ENCODE measurements around the gene ARCN1.

ARCN1 gene
- total RNA-seq, result 200 to 250 (median 224) reads per million in 4 experiments

GRCh38 chr11:118572061-118572980, at the start of gene ARCN1:
Gene ARCN1 (plus strand): TSS chr11:118572409. CDS start chr11:118572548, 139 bp downstream.
- peak; percentile 80 for DNase-seq

DNA sequence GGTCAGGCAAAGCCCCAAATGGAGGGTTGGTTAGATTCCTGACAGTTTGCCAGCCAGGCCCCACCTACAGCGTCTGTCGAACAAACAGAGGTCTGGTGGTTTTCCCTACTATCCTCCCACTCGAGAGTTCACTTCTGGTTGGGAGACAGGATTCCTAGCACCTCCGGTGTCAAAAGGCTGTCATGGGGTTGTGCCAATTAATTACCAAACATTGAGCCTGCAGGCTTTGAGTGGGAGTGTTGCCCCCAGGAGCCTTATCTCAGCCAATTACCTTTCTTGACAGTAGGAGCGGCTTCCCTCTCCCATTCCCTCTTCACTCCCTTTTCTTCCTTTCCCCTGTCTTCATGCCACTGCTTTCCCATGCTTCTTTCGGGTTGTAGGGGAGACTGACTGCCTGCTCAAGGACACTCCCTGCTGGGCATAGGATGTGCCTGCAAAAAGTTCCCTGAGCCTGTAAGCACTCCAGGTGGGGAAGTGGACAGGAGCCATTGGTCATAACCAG, 49.6 kb upstream of the ARCN1 start:
- DNase-seq, result no peak

- no peak for DNase-seq
These were observed 47.9 kb upstream of the ARCN1 start for GRCh38 chr11:118524356-118524755.

- no peak for DNase-seq
These were observed 47.3 kb upstream of the ARCN1 start for GRCh38 chr11:118524757-118525470.

- DNase-seq, result no peak
These were observed 45.5 kb upstream of the ARCN1 start for GRCh38 chr11:118526688-118527087.

GRCh38 chr11:118527109-118527508, 45.1 kb upstream of the ARCN1 start, which contains the start of gene TTC36:
Gene TTC36 (plus strand): TSS chr11:118527474. CDS start chr11:118527495, 21 bp downstream.
- DNase-seq, result no peak

DNA sequence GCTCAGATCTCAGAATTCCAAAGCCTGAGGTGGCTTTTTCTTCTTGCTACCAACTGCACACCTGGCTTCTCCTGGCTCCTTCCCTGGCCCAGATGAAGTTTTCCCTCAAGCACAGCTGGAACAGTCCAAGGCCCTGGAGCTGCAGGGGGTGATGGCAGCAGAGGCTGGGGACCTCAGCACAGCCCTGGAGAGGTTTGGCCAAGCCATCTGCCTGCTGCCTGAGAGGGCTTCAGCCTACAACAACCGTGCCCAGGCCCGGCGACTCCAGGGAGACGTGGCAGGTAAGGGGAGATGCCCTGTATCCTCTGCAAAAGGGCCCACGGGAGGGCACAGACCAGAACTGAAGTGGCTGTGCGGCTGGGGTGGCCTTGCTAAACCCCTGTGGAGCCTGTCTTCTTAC, 43.7 kb upstream of the ARCN1 start:
- DNase-seq, result no peak

DNA sequence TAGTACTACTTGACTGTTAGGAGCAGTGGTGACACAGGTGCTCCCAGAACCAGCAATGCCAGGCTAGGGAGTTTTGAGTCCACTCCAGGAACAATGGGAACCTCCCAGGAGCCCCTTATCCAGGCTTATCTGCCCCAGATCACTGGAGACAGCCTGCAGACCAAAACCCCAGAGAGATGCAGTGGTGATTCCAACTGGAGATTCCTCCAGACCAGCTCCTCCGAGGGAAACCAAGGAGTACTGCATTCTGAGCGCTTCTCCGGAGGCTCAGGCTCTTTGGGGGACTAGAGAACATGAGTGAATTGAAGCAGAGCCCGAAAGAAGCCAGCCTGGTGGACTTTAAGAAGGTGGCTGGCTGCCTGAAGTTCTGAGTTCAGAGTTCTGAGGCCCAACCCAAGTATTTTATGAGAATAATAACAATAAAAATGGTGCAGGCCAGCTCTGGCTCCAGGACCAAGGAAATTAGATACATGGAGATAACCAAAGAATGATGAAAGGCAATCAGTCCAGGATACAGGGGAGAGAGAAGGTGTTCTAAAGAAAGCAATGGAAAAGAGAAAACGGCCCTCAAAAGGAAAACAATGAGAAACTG, 42.5 kb upstream of the ARCN1 start:
- DNase-seq, result no peak

GRCh38 chr11:118530180-118530682, 42.0 kb upstream of the ARCN1 start:
- no peak for DNase-seq

GRCh38 chr11:118530683-118531596, 41.3 kb upstream of the ARCN1 start, which contains the start of gene TMEM25:
Gene TMEM25 (plus strand): TSS chr11:118531192. CDS start chr11:118531802, 610 bp downstream.
- peak; percentile 46 for DNase-seq

GRCh38 chr11:118531597-118532084, 40.6 kb upstream of the ARCN1 start:
- no peak for DNase-seq

- no peak for DNase-seq
These were observed 40.1 kb upstream of the ARCN1 start for GRCh38 chr11:118532091-118532490.

GRCh38 chr11:118532852-118533768, 39.1 kb upstream of the ARCN1 start:
- no peak for DNase-seq

DNA sequence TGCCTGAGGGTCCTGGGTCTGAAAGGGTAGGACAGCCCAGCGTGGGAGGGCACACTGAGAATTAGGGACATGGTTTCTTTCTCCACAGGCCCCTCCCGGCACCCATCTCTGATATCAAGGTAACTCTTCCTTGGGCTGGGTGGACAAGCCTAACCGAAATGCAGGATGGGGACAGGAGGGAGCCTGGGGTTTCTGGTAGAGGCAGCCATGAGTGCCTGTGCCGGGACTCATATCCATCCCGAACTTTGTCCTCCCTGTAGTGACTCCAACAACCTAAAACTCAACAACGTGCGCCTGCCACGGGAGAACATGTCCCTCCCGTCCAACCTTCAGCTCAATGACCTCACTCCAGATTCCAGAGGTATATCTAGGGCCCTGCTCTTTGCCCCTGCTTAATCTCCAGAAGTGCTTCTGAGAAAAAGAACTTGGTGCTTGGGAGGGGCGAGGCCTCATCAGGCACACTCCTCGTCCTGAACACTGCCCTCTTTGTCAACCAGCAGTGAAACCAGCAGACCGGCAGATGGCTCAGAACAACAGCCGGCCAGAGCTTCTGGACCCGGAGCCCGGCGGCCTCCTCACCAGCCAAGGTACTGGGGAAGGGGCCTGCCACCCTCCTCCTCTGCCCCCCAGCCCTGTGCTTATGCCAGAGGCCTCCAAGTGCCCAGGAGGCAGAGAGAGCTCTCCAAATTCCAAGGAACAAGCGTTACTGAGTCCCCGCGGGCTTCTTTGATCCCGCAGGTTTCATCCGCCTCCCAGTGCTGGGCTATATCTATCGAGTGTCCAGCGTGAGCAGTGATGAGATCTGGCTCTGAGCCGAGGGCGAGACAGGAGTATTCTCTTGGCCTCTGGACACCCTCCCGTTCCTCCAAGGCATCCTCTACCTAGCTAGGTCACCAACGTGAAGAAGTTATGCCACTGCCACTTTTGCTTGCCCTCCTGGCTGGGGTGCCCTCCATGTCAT, 38.2 kb upstream of the ARCN1 start:
- no peak for DNase-seq

DNA sequence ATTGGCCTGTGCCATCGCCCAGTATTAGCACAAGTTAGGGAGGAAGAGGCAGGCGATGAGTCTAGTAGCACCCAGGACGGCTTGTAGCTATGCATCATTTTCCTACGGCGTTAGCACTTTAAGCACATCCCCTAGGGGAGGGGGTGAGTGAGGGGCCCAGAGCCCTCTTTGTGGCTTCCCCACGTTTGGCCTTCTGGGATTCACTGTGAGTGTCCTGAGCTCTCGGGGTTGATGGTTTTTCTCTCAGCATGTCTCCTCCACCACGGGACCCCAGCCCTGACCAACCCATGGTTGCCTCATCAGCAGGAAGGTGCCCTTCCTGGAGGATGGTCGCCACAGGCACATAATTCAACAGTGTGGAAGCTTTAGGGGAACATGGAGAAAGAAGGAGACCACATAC, 36.9 kb upstream of the ARCN1 start:
- DNase-seq, result no peak

GRCh38 chr11:118536726-118537125, 35.5 kb upstream of the ARCN1 start:
- DNase-seq, result no peak

DNA sequence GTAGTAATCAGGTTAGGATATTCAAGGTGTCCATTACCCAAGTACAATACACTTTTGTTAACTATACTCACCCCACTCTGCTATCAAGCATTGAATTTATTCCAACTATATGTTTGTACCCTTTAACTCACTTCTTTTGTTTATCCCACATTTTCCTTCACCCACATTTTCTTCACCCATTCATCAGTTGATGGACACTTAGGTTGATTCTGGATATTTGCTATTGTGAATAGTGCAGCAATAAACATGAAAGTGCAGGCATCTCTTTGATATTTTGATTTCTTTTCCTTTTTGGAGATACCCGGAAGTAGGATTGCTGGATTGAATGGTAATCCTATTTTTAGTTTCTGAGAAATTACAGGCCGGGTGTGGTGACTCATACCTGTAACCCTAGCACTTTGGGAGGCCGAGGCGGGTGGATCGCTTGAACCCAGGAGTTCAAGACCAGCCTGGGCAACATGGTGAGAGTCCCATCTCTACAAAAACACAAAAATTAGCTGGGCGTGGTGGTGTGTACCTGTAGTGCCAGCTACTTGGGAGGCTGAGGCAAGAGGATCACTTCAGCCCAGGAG, 34.7 kb upstream of the ARCN1 start:
- no peak for DNase-seq

GRCh38 chr11:118544010-118544646, 28.1 kb upstream of the ARCN1 start:
- no peak for DNase-seq
